OCI-LY1 (cell line): ENCODE measurements around the gene BLMH.

Experiments used
- CTCF ChIP-seq: fragments of 200-600 bp; sonication (generic), shearing (Covaris generic); IDR thresholded peaks from 2 replicates; pipeline ENCODE4 v1.5.1; 2017; ENCODE audit warnings: mild to moderate bottlenecking, antibody characterized with exemption, low read length, moderate library complexity, mixed read lengths
- EZH2 ChIP-seq: fragments of 200-600 bp; sonication (generic), shearing (Covaris generic); IDR thresholded peaks from 2 replicates; pipeline ENCODE4 v1.8.0; 2017; ENCODE audit warnings: borderline replicate concordance, mixed run types, mild to moderate bottlenecking, antibody characterized with exemption, low read length, moderate library complexity, mixed read lengths

- no peak for TF ChIP-seq CTCF
- TF ChIP-seq EZH2, result no peak
These were observed 80.4 kb downstream of the BLMH start for GRCh38 chr17:30211371-30211770.
